DOHH2 (cell line): ENCODE measurements around the gene DUS2.

Experiments
- H3F3A ChIP-seq: fragments of 200-600 bp; sonication (generic), shearing (Covaris generic); 2 replicates; pipeline ENCODE4 v1.6.0; 2016; ENCODE audit warnings: antibody characterized with exemption, mild to moderate bottlenecking; ENCODE audit not compliant: control insufficient read depth, insufficient read depth
- H3K27ac ChIP-seq: fragments of 200-600 bp; sonication (generic); 2 replicates; pipeline ENCODE4 v1.5.1; 2014; ENCODE audit warnings: low read depth, mild to moderate bottlenecking, low read length, moderate library complexity
- H3K27me3 ChIP-seq: fragments of 200-600 bp; sonication (generic); 2 replicates; pipeline ENCODE4 v1.6.1; 2014; ENCODE audit warnings: mild to moderate bottlenecking, low read length, mixed read lengths; ENCODE audit not compliant: control insufficient read depth
- H3K36me3 ChIP-seq: fragments of 200-600 bp; sonication (generic); 2 replicates; pipeline ENCODE4 v1.6.1; 2014; ENCODE audit warnings: mild to moderate bottlenecking, low read length, moderate library complexity, mixed read lengths; ENCODE audit not compliant: control insufficient read depth
- H3K4me1 ChIP-seq: fragments of 200-600 bp; sonication (generic); 2 replicates; pipeline ENCODE4 v1.6.1; 2014; ENCODE audit warnings: mild to moderate bottlenecking, low read length, mixed read lengths; ENCODE audit not compliant: control insufficient read depth
- H3K4me2 ChIP-seq: fragments of 200-600 bp; sonication (generic); 2 replicates; pipeline ENCODE4 v1.6.0; 2014; ENCODE audit warnings: mild to moderate bottlenecking, low read length, moderate library complexity
- H3K4me3 ChIP-seq: fragments of 200-600 bp; sonication (generic); 2 replicates; pipeline ENCODE4 v1.5.1; 2014; ENCODE audit warnings: mild to moderate bottlenecking, low read length, mixed read lengths
- H3K79me2 ChIP-seq: fragments of 200-600 bp; sonication (generic); 2 replicates; pipeline ENCODE4 v1.6.1; 2014; ENCODE audit warnings: mild to moderate bottlenecking, low read length, mixed read lengths; ENCODE audit not compliant: control insufficient read depth
- H3K9me2 ChIP-seq: fragments of 200-600 bp; sonication (generic); replicated peaks from 2 replicates; pipeline ENCODE4 v1.6.1; 2014; ENCODE audit warnings: mild to moderate bottlenecking, low read length, mixed read lengths; ENCODE audit not compliant: control insufficient read depth
- H3K9me3 ChIP-seq: fragments of 200-600 bp; sonication (generic); 2 replicates; pipeline ENCODE4 v1.6.1; 2014; ENCODE audit warnings: antibody characterized with exemption, low read length, mixed read lengths; ENCODE audit not compliant: control insufficient read depth, insufficient read depth
- H4K20me1 ChIP-seq: fragments of 200-600 bp; sonication (generic); 2 replicates; pipeline ENCODE4 v1.6.0; 2014; ENCODE audit warnings: low read depth, mild to moderate bottlenecking, antibody characterized with exemption, low read length, moderate library complexity; ENCODE audit not compliant: control insufficient read depth, insufficient read depth
- CTCF ChIP-seq: fragments of 200-600 bp; sonication (generic); IDR thresholded peaks from one replicate; pipeline ENCODE4 v1.5.1; 2014; ENCODE audit warnings: antibody characterized with exemption, mild to moderate bottlenecking, low read depth, low read length; ENCODE audit not compliant: poor library complexity, severe bottlenecking
- EZH2phosphoT487 ChIP-seq: fragments of 200-600 bp; sonication (generic); IDR thresholded peaks from 2 replicates; pipeline ENCODE4 v1.6.1; 2017; ENCODE audit warnings: borderline replicate concordance, mild to moderate bottlenecking, antibody characterized with exemption, low read length, moderate library complexity, mixed read lengths

DUS2 gene

GRCh38 chr16:68047987-68048386 is 24.9 kb downstream of the DUS2 start:
- H4K20me1 ChIP-seq, result no peaks in the 10 kb centered on the region
- no peaks in the 10 kb centered on the region; the same call in 1 of the 2 replicates for H3F3A ChIP-seq
- no peak for TF ChIP-seq EZH2phosphoT487
- TF ChIP-seq CTCF, result no peak
- H3K27me3 ChIP-seq, result no peaks in the 10 kb centered on the region
- H3K36me3 ChIP-seq, result peaks cover 25% of the 10 kb centered on the region
- no peak overlapping the region for H3K4me3 ChIP-seq
- no peaks in the 10 kb centered on the region for H3K9me2 ChIP-seq
- no peaks in the 10 kb centered on the region for H3K79me2 ChIP-seq
- no peaks in the 10 kb centered on the region for H3K9me3 ChIP-seq
- no peaks in the 10 kb centered on the region for H3K4me1 ChIP-seq
- H3K27ac ChIP-seq, result no peak overlapping the region
- H3K4me2 ChIP-seq, result no peak overlapping the region

- no peak overlapping the region for H3K4me3 ChIP-seq
- H3K4me2 ChIP-seq, result no peak overlapping the region
- no peaks in the 10 kb centered on the region for H3K27me3 ChIP-seq
- no peak for TF ChIP-seq CTCF
- no peak for TF ChIP-seq EZH2phosphoT487
- H4K20me1 ChIP-seq, result no peaks in the 10 kb centered on the region
- H3K4me1 ChIP-seq, result no peaks in the 10 kb centered on the region
- peaks cover 37% of the 10 kb centered on the region for H3K36me3 ChIP-seq
- no peak overlapping the region for H3K27ac ChIP-seq
- no peaks in the 10 kb centered on the region for H3K9me3 ChIP-seq
- no peaks in the 10 kb centered on the region for H3K9me2 ChIP-seq
- no peaks in the 10 kb centered on the region; the same call in 1 of the 2 replicates for H3F3A ChIP-seq
- H3K79me2 ChIP-seq, result no peaks in the 10 kb centered on the region
Measured at GRCh38 chr16:68049449-68049848, 26.4 kb downstream of the DUS2 start.

GRCh38 chr16:68055395-68055794 is 32.3 kb downstream of the DUS2 start:
- H3K9me2 ChIP-seq, result no peaks in the 10 kb centered on the region
- H3K9me3 ChIP-seq, result no peaks in the 10 kb centered on the region
- no peaks in the 10 kb centered on the region for H3K79me2 ChIP-seq
- no peaks in the 10 kb centered on the region for H4K20me1 ChIP-seq
- H3K27ac ChIP-seq, result no peak overlapping the region
- H3K4me2 ChIP-seq, result no peak overlapping the region
- no peak for TF ChIP-seq EZH2phosphoT487
- TF ChIP-seq CTCF, result no peak
- H3K4me1 ChIP-seq, result no peaks in the 10 kb centered on the region
- no peak overlapping the region for H3K4me3 ChIP-seq
- H3K36me3 ChIP-seq, result peaks cover 34% of the 10 kb centered on the region; the same call in 1 of the 2 replicates
- no peaks in the 10 kb centered on the region for H3K27me3 ChIP-seq
- H3F3A ChIP-seq, result no peaks in the 10 kb centered on the region

- peaks cover 30% of the 10 kb centered on the region for H3K36me3 ChIP-seq
Measured at GRCh38 chr16:68059804-68060203, 36.7 kb downstream of the DUS2 start.

More at GRCh38 chr16:68059804-68060203, 36.7 kb downstream of the DUS2 start:
- no peak overlapping the region for H3K4me3 ChIP-seq
- H3F3A ChIP-seq, result peaks cover 10% of the 10 kb centered on the region; the same call in 1 of the 2 replicates
- peaks cover 8% of the 10 kb centered on the region for H3K4me1 ChIP-seq
- no peaks in the 10 kb centered on the region for H3K79me2 ChIP-seq
- H3K4me2 ChIP-seq, result no peak overlapping the region
- H3K9me3 ChIP-seq, result no peaks in the 10 kb centered on the region
- H3K27me3 ChIP-seq, result no peaks in the 10 kb centered on the region
- H3K27ac ChIP-seq, result no peak overlapping the region
- peaks cover under 1% of the 10 kb centered on the region; the same call in 1 of the 2 replicates for H4K20me1 ChIP-seq
- TF ChIP-seq CTCF, result no peak
- no peak for TF ChIP-seq EZH2phosphoT487
- H3K9me2 ChIP-seq, result no peaks in the 10 kb centered on the region
